DMS79 treated with DMSO at 0.1 percent for 48 hours (cell line): Measurements from ENCODE around the gene GNAS-AS1.
A peak's percentile ranks its signal among the peaks of the same experiment; 100 is the strongest.

Source experiments
- DNase-seq: peaks from one replicate; lab custom pipeline; 2025; lab: John Stamatoyannopoulos, UW

GNAS-AS1 gene

GRCh38 chr20:58886546-58886945 lies 35.8 kb upstream of the GNAS-AS1 start:
- no peak for DNase-seq

DNA sequence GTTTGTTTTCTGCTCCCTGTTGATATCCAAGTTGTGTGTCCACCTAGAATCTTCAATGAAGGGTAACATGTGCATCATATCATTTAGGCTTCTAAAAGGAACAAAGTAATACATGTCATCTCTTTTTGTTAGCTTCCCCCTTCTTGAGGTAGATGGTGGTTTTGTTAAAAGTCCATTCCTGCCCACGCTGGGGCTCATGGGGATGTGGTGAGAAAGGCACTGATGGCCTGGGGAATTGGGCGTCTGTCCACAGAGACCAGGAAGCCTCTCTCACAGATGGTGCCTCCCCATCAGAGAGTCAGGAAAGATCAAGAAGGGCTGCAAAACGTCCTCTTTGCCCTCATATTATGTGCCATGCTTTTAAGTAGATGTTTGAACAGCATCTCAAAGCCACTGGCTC lies 34.3 kb upstream of the GNAS-AS1 start:
- DNase-seq, result no peak

GRCh38 chr20:58883241-58883691 lies 32.6 kb upstream of the GNAS-AS1 start:
- DNase-seq, result no peak

DNA sequence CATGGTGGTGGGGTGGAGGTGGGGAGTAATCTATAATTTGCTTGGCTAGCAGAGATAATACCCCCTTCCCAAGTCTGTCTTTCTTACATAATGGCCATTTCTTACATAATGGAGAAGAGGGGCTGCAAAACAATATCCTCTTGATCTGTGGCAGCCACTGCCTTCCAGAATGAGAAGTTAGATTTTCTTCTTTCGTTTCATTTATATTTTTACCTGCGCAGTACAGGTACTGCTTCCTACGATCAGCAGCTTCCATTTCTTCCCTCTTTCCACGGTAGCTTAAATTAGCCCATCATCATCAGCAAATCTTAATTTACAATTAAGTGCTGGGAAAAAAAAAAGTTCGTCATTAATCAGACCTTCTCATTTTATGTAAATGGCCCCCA lies 32.0 kb upstream of the GNAS-AS1 start:
- no peak for DNase-seq

DNA sequence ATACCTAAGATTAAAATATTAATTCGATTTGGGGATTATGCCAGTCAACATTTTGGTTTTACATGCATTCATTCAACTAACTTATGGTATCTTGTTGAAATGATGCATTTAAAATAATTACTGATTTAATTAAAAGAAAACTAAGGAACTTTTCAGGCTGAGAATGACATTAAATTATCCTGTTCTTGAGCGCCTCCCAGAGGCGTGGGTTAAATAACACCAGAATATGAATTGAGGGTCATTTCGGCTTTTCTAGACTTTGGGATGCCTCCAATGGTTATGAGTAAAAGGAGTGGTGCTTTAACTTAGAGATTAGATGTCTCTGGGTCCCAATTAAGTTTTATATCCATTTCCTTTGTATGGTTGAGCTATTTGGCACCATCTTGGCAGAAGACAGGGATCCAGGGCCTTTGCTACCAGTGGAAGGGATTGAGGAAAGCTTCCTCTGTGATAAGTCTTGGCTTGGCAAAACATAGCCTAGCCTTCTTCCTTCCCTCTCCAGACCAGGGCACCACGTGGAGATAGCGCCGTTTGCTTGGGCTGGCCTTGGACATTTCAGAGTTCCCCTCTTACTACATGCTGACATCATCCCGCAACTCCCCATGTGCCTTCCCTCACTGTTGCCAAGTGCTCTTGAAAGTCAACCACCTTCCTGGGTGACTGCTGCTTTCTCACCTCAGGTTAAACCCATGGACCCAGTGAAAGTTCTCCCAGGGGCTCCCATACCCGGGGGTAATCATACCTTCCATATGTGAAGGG lies 30.5 kb upstream of the GNAS-AS1 start:
- no peak for DNase-seq

GRCh38 chr20:58880441-58880840 lies 29.7 kb upstream of the GNAS-AS1 start:
- no peak for DNase-seq

DNA sequence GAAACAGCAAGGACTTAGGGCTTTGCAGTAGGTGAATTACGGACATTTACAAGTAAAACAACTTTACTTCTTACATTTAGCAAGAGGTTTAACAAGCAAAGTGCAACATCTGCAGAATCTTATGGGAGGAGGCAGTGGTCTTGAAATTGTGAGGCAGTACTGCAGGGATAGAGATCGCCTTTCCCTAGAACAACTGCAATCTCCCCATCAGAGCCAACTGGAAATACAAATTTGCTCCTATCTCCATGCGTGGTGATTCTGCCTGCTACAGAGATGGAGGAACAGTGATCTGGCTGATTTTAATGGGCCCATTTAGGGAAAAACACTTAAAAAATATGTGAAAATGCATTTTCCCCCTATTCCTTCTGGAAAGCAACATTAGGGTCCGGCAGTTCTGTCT lies 27.7 kb upstream of the GNAS-AS1 start:
- DNase-seq, result peak; percentile 23

DNA sequence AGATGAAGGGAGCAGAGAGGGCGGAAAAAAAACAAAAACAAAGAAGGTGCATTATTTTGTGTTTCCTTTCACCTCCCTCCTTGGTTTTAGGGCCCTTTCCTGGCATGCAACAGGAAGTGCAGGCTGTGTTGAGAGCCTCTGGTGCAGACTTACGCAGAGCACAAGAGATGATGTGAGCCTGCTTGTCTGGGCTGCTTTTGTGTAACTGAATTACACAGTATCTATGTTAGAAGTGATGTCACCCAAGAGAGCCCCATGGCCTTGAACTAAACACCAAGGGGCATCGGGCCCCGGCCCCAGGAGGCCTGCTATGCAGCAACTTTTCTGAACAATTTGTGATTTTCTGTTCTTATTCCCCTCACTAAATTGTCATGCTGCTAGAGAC lies 27.3 kb upstream of the GNAS-AS1 start:
- DNase-seq, result peak; percentile 64

DNA sequence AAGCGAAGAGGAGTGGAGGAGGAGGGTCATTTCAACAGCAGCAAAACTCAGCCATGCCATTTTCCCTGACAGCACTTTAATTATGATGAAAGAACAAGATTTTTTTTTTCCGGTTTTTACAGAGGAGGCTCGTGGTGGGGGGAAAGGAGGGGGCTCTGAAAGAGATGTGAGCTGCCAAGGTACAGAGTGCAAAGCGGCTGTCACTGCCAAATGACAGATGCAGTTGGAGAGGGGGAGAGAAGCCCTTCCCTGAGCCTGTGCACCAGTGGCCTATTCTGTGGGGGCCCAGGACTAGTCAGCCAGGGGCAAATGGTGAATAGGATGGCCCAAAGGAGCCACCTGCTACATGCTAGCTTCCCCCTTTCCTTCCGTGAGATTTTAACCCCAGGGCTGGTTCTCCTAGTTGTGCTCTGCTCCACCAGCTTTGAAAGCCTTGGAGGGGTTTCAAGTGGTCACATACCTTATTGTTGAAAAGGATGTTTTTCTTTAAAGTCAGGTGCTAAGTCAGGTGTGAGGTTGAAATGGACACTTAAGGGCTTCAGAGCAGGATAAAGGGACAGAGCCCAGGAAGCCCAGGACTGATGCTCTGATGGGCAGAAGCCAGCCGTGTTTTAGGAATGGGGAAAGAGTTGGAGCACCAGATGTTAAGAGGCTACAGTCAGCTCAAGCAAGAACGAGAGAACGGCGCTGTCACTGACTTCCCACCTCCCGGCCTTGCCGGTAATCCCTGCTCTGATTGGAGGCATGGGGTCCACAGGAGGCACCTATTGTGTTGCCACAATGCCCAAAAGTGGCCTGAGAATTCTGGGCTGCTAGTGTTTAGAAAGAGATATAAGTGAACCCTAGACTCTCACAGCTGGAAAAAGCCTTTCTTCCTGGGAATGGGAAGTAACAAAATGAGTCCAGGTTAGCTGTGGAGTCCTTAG lies 26.6 kb upstream of the GNAS-AS1 start:
- DNase-seq, result peak; percentile 89

DNA sequence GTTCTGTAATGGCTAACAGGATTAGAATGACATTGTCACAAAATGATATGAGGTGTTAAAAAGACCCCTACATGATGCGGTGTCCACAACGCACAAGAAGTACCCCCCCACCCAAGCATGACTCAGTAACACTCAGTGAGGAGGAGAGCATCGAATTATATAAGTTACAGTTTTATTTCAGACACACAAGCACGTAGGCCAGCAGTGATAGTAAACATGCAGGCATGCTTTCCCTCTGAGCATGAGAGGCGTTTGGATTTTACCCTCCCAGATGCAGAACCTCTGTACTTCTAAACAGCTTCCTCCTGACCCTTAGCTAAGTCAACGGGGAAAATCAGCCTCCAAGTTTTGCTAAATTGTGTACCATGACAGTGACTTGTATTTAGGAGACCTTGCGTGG lies 25.7 kb upstream of the GNAS-AS1 start:
- no peak for DNase-seq

DNA sequence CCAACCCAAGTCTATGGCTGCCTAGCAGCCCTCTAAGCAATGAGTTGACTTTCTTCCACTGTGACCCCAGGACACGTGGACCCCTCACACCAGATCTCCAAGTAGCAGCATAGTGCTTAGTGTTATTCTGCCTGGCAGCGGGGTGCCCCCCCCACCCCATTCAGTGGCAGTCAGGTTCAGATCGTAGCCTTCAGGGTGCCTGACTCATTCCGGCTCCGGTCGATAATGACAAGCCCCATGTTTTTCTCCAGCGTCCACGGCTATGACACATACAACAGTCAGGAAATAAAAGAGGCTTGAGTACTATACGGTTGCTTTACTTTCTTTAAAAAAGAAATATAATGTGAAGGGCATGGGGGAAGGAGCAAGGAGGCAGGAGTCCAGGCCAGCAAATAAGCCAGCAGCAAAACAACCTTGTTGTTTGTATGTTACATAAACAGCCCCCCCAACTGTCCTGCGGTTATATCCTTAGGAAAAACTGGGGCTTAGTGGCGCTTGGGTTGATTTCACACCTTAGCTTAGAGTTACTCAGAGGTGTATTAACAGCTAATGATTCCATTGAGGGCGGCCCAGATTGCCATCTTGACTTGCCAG lies 24.9 kb upstream of the GNAS-AS1 start:
- DNase-seq, result no peak

DNA sequence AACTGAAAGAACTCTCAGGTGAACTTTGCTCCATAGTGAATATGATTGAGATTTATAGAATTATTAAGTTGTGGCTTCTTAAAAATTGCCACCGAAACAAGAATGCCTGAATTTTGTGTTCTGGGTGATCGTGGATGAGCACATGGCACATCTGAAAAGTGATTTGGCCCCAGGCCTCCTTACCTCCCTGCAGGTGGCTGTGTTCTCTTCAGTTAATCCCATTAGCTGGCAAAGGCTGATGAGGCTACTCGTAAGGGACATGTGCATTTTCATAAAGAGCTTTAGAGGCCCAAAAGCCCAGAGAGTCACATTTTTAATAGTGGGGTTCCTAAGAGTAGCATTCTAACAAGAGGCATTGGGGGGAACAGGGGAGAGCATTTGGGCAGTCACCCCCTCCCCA lies 24.4 kb upstream of the GNAS-AS1 start:
- no peak for DNase-seq

DNA sequence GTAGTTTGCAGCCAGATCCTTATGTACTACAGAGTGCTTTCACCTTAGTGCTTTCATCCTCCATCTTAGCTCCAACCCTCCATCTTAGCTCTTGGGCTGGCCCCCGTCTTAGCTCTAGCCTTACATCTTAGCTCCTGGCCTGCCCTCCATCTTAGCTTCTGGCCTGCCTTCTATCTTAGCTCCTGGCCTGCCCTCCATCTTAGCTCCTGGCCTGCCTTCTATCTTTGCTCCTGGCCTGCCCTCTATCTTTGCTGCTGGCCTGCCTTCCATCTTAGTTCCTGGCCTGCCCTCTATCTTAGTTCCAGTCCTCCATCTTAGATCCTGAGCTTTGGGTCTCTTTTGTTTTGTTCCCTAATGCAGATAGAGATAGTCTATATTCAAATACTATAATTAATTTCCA lies 23.8 kb upstream of the GNAS-AS1 start:
- DNase-seq, result no peak

DNA sequence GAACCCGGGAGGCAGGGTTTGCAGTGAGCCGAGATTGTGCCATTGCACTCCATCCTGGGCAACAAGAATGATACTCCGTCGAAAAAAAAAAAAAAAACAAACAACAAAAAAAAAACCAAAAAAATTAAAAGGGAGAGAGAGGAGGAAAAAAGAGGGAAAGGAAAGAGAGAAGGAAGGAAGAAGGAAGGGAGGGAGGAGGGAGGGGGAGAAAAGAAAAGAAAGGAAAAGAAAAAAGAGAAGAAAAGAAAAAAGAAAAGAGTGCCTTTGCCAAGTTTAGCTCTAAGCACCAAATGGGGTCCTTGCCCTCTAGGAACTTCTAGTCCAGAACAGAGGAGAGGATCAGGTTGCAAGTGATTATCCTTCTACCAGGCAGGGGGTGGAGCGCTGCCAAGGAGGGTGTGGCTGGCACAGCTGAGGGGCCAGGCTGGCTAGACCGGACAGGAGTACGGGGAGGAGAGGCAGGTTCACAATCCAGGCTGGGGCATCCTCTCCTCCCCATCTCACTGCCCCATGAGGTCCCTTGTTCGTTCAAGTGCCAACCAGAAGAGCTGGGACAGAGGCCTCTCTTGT lies 20.9 kb upstream of the GNAS-AS1 start:
- DNase-seq, result no peak

- DNase-seq, result peak; percentile 44
Measured at GRCh38 chr20:58870293-58871014, 19.8 kb upstream of the GNAS-AS1 start.

DNA sequence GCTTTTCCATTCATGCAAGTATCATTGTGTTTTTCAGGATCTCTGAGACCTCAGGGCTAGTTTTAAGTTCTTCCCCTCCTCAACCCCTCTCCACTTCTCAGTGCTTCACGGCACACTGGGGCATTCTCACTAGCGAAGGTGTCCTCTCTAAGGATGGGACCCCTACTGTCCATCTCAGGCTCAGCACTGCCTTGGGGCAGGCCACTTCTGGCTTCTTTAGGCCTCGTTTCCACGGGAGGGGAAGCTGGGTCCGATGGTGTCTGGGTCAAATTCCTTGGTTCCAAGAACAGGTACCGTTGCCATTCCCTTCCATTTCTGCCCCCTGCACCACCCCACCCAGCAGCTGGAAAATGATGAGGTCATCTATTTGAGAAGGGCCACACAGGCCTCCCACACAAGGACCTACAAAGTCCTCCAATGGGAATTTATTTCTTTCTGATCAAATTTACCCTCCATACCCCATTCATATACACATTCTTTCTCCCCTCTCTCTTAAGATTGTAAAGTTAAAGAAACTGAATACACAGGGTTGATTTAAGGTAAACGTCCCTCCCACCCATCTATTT lies 19.0 kb upstream of the GNAS-AS1 start:
- DNase-seq, result no peak

DNA sequence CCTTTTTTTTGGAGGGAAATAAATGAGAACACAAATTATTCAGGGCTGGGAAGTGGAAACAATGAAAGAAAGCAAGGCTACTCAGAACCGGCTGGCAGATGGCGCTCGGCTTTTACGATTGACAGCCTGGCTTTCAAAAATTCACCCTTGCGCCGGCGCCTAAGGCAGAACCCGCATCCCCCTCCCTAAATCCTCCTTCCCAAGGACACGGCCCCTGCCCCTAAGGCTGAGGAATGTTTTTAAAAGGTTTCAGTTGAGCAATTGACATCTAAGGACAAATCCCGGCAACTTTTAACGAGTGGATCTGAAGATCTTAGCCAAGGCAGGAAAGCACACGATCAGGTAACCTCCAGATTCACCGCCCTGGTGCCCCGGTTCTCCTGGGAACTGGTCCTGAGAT lies 18.1 kb upstream of the GNAS-AS1 start:
- DNase-seq, result no peak

GRCh38 chr20:58867211-58867610 lies 16.5 kb upstream of the GNAS-AS1 start:
- no peak for DNase-seq

DNA sequence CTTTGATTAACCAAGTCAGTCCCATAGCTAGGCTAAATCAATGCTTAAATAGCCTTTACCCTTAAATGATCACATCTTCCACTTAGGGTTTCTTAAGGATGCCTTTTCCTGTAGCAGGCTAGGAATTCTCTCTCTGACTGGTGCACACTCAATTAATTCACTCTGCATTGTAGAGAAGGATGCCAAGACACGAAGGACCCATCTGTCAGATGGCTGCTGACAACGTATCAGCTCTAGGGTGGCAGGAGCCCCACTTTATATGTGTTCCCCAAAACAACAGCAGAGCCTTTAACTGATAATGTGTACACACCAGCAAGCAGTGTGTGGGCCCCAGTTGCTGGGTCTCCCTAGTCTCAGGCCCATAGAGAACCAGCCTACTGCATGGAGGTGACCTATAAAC lies 15.1 kb upstream of the GNAS-AS1 start:
- no peak for DNase-seq

DNA sequence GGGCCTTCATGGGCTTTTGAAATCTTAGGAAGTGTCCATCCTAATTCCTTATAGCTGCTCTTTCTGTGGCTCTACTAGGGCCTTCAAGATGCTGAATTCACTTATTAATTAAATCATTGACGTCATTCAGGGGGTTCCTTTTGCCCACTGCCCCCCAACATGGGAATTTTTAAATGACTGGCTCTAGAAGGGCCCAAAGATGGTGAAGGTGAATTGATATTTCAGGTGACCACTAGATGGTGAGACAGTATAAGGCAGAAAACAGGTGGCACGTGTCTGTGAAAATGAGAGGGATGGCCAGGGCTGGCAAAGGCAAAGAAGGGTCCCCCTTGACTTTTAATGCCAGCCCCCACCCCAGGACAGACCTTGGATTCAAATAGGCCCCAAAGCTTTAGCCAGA lies 13.6 kb upstream of the GNAS-AS1 start:
- DNase-seq, result peak; percentile 24

- no peak for DNase-seq
Measured at GRCh38 chr20:58863044-58863790, 12.5 kb upstream of the GNAS-AS1 start.
